HG03354 (cell line): ENCODE measurements around the gene SEC22A.

ENCODE experiments used
- ATAC-seq: cut with Tn5 transposase; IDR thresholded peaks from one replicate; pipeline ENCODE4 v1.9.1; 2021; ENCODE audit warnings: mild to moderate bottlenecking; ENCODE audit not compliant: unreplicated experiment, poor library complexity, severe bottlenecking

Gene SEC22A

GRCh38 chr3:123258811-123259420, 57.2 kb downstream of the SEC22A start:
- ATAC-seq, result peak; percentile 51

- no peak for ATAC-seq
Measured at GRCh38 chr3:123261666-123262065, 59.9 kb downstream of the SEC22A start.

- no peak for ATAC-seq
Measured at GRCh38 chr3:123262226-123262625, 60.5 kb downstream of the SEC22A start.

- no peak for ATAC-seq
Measured at GRCh38 chr3:123262868-123263267, 61.1 kb downstream of the SEC22A start.

- ATAC-seq, result no peak
Measured at GRCh38 chr3:123263941-123264340, 62.2 kb downstream of the SEC22A start.

- ATAC-seq, result no peak
Measured at GRCh38 chr3:123267821-123268220, 66.1 kb downstream of the SEC22A start.

GRCh38 chr3:123270818-123271217, 69.1 kb downstream of the SEC22A start:
- ATAC-seq, result no peak

GRCh38 chr3:123271466-123272159, 69.9 kb downstream of the SEC22A start:
- no peak for ATAC-seq

- no peak for ATAC-seq
Measured at GRCh38 chr3:123272547-123272946, 70.8 kb downstream of the SEC22A start.

- no peak for ATAC-seq
Measured at GRCh38 chr3:123275691-123276090, 73.9 kb downstream of the SEC22A start.

GRCh38 chr3:123276346-123277006, 74.7 kb downstream of the SEC22A start:
- ATAC-seq, result no peak

GRCh38 chr3:123277106-123277505, 75.4 kb downstream of the SEC22A start:
- no peak for ATAC-seq

GRCh38 chr3:123278446-123278845, 76.7 kb downstream of the SEC22A start:
- ATAC-seq, result no peak

GRCh38 chr3:123279121-123279520, 77.4 kb downstream of the SEC22A start:
- ATAC-seq, result no peak

GRCh38 chr3:123281406-123281805, 79.7 kb downstream of the SEC22A start:
- ATAC-seq, result no peak

- ATAC-seq, result no peak
Measured at GRCh38 chr3:123281929-123282328, 80.2 kb downstream of the SEC22A start.

- no peak for ATAC-seq
Measured at GRCh38 chr3:123282461-123282860, 80.7 kb downstream of the SEC22A start.

GRCh38 chr3:123283074-123283473, 81.3 kb downstream of the SEC22A start:
- ATAC-seq, result no peak

GRCh38 chr3:123283657-123284398, 82.1 kb downstream of the SEC22A start:
- ATAC-seq, result no peak

- ATAC-seq, result no peak
Measured at GRCh38 chr3:123284399-123285010, 82.8 kb downstream of the SEC22A start.
